Stimulated activated CD4-positive, alpha-beta T cell treated with anti-CD3 and anti-CD28 coated beads, Interleukin-4, amount 100 ng/mL, for 1 hour (primary cell): Measurements from ENCODE around the gene ZNF638.
A peak's percentile ranks its signal among the peaks of the same experiment; 100 is the strongest.
"Not testable (repeated sequence)": the region's sequence is repeated elsewhere in the genome, so short reads cannot be mapped to it uniquely, and the experiment has no call there.

Experiments
- DNase-seq: peaks from one replicate; pipeline ENCODE4 v3.0.0-alpha.2; 2020

Gene ZNF638, protein sequence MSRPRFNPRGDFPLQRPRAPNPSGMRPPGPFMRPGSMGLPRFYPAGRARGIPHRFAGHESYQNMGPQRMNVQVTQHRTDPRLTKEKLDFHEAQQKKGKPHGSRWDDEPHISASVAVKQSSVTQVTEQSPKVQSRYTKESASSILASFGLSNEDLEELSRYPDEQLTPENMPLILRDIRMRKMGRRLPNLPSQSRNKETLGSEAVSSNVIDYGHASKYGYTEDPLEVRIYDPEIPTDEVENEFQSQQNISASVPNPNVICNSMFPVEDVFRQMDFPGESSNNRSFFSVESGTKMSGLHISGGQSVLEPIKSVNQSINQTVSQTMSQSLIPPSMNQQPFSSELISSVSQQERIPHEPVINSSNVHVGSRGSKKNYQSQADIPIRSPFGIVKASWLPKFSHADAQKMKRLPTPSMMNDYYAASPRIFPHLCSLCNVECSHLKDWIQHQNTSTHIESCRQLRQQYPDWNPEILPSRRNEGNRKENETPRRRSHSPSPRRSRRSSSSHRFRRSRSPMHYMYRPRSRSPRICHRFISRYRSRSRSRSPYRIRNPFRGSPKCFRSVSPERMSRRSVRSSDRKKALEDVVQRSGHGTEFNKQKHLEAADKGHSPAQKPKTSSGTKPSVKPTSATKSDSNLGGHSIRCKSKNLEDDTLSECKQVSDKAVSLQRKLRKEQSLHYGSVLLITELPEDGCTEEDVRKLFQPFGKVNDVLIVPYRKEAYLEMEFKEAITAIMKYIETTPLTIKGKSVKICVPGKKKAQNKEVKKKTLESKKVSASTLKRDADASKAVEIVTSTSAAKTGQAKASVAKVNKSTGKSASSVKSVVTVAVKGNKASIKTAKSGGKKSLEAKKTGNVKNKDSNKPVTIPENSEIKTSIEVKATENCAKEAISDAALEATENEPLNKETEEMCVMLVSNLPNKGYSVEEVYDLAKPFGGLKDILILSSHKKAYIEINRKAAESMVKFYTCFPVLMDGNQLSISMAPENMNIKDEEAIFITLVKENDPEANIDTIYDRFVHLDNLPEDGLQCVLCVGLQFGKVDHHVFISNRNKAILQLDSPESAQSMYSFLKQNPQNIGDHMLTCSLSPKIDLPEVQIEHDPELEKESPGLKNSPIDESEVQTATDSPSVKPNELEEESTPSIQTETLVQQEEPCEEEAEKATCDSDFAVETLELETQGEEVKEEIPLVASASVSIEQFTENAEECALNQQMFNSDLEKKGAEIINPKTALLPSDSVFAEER (N-terminal part only)

DNA sequence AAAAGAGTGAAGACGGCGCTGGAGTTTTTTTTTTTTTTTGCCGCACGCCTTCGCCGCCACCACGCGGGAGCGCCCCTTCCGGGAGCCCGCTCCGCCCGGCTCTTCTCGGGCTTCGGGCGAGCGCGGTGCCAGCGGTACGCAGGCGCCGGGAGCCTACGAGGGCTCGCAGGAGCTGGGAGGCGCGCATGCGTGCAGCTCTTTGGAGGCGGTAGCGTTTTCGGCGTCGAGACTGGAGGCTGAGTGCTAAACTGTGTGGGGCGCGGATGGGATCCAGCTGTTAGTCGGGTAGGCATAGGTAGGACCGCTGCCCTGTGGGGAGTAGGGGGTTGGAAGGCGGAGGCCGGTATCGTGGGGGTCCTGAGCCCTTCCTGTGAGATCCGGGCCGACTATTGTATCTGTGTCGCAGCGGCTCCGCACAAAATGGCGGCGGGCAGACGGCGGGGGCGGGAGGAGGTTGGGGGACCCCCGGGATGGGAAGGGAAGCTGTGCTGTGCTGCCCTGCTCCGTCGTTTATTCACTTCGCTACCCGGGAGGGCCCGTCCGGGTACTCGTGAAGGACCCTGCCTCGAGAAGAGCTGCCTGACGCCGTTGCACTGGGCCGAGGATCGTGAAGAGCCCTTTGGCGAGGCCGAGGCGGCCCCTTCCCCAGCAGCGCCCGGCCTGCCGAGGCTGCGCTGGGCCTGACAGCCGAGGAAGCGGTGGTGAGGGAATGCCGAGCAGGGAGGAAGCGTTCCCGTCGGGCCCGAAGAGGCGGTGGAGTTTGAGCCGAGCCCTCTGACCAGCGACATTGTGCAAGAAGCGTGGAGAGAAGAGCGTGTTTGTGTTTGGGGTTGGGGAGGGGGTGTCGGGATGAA, at the start of gene ZNF638:
Gene ZNF638 (plus strand): TSS at position 202 of the 854 bp plus-strand sequence. CDS start 17,173 bp downstream, outside the sequence.
- DNase-seq: peak; percentile 94

DNA sequence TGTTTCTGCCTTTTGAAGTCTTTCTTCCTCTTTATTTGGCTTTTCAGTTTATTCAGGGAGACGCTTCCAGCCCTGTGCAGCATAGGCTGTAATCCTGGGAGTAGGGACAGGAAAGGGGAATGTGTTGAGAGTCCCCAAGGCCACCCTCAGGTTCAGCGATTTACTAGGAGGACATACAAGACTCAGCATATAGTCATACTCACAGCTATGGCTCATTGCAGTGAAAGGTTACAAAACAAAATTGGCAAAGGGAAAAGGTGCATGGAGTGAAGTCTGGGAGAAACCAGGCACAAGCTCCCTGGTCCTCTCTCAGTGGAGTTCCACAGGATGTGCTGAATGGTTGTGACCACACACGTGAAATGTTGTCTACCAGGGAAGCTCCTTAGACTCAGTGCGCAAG, 49.6 kb upstream of the ZNF638 start:
- DNase-seq: no peak

DNA sequence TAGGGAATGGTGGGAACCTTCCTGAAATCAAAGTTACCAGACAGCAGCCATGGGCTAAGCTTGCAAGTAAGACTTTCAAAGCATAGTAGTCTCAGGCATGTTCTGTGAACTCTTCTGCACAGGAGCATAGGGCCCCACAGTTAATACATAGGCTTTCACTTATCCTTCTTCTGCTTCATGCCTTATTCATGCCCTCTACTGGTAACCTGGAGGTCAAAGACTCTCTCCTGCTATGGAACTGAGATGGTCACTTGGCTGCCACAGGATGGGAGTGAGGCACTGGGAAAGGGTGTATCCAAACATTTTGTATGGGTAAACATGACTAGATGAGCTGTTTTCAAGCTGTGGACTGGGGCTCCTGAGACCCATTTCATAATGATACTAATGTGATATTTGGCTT, 49.1 kb upstream of the ZNF638 start:
- DNase-seq: no peak

DNA sequence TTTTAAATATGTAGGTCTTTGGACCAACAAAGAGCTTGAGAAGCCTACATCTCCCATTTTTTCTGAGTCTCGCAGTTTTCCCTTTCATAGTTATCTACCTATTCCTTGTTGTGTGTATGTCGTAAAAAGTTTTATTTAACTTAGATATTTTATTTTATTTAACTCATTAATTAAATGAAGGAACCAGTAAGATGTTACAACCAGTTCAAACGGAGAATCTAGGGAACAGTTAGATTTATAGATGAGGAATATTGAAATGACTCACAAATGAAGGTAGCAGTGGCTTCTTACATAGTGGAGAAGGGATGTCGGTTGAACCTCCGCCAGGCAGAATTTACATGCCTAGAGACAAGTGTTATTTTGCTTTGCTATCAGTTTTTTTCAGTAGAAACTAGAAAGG, 48.5 kb upstream of the ZNF638 start:
- DNase-seq: no peak

DNA sequence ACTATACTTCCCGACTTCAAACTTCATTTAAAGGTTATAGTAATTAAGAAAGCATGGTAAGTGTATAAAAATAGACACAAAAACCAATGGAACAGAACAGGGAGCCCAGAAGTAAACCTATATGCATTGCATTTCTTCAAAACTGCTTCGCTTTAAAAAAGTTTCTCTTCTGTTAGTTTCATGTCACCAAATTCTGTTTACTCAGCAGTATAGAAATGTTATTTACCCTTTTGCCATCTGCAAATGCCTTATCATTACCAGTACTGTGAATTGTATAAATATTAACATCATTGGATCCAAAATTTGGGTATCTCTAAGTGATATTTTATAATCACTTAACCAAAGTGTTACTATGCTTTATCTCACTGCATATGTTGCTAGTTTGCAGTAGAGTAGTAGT, 45.9 kb upstream of the ZNF638 start:
- DNase-seq: no peak

DNA sequence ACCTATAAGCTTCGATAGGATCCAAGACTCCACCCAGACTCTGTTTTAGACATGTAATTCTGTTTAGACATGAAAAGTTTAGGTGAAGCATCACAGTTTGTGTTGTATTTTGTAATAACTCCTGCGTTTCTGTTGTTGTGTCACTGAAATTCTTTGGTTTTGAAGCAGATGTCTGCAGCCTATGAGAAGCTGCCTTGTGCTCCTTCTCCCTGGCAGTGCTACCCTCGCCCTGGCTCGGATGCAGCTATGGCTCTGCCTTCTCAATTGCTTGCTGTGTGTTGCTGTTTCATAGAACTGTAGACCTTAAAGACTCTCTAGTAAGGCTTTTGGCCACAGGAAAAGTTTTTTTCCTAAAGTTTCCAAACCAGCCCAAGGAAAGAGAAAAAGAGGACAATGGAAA, 40.2 kb upstream of the ZNF638 start:
- DNase-seq: no peak

DNA sequence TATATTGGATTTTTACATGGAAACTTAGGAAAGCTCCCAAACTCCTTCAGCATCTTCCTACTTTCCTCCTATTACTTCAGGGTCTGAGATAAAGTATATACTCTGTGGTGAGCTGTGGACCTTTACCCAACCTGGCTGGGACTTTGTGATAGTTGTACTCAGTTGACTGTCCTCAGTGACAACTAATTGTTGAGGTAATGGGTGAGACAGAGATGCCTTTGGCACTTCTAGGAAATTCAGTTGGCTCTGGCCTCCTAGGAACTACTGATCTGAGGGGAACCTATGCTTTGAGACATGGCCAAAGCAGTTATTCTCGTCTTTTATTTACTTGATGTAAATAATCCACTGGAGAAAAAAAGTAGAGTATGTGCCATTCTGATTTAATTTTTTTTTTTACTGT, 39.4 kb upstream of the ZNF638 start:
- DNase-seq: no peak

DNA sequence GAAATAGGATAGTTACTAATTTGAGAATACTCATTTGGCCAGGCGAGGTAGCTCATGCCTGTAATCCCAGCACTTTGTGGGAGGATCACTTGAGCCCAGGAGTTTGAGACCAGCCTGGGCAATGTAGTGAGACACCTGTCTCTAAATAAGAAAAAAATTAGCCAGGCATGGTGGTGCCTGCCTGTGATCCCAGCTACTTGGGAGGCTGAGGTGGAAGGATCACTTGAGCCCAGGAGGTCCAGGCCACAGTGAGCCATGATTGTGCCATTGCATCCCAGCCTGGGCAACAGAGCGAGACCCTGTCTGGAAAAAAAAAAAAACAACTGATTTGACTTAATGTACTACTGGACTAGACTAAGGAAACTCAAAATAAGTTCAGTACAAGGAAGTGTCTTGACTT, 32.7 kb upstream of the ZNF638 start:
- no peak for DNase-seq

DNA sequence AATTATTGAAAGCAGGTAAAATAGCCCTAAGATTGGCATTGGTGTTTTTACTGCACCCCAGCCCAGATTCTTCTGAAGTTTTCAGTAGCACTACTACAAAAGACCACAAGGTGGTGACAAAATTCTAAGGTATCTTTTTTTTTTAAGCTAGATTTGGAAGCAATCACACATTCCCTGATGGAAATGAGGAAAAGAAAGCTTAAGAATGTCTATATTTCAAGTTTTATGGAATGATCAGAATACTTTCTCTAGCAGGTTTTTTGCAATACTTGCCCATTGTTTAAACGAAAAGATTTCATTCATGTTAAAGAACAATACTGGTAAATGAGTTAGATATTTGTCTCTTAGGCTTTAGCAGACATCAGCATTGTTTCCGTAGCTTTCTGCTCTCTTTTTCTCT, 32.1 kb upstream of the ZNF638 start:
- no peak for DNase-seq

DNA sequence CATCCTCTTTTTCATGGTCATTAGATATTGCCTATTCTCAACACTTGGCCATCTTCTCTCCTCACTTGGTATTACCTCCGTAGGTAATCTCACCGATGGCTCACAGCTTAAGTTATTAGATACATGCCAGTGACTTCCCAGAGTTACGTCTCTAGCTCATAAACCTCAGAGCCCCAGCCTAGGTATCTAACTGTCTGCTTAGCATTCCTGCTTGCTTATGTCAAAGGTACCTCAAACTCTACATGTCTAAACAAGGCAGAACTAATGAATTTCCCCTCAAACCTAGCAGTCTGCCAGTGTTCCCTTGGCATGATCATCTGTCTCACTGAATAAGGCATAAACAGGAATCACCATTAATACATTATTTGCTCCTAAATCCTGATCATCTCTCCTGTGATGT, 27.7 kb upstream of the ZNF638 start:
- no peak for DNase-seq

DNA sequence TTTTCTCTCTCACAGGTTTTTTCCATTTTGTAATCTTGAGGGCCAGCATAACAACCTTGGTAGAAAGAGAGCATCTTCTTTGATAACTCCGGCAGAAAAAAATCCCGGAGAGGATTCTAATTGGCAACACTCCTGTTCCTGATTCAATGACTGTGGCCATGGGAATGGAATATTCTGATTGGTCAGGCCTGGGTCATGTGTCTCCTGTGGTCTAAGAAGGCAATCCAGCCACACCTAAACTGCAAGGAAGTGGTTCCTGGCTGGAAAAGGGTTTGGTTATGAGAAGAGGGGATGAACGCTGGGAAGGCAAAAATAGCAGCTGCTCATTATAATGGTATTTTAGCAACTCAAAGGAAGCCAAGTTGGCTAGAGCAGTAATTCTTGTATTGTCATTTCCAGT, 24.8 kb upstream of the ZNF638 start:
- no peak for DNase-seq

DNA sequence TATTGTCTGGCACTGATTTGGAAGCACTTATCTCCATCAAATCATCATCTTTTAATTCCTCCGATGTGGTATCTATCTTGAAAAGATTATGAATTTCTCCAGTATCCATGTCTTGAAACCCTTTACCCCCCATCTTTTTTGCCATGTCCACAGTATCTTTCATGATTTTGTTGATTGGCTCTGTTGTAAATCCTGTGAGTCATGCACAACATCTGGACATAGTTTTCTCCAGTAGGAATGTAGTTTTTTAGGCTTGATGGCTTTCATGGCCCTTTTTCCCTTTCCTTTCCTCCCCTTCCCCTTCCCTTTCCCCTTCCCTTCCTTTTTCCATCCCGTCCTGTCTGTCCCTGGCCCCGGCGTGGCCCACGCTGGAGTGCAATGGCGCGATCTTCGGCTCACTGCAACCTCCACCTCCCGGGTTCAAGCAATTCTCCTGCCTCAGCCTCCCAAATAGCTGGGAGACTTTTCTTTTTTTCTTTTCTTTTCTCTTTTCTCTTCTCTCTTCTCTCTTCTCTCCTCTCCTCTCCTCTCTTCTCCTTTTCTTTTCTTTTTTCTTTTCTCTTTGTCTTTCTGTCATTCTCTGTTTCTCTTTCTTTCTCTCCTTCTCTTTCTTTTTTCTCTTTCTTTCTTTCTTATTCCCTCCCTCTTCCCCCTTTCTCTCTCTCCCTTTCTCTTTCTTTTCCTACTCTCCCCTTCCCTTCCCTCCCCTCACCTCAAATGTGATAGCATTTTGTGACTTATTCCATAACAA, 18.4 kb upstream of the ZNF638 start:
- no peak for DNase-seq

DNA sequence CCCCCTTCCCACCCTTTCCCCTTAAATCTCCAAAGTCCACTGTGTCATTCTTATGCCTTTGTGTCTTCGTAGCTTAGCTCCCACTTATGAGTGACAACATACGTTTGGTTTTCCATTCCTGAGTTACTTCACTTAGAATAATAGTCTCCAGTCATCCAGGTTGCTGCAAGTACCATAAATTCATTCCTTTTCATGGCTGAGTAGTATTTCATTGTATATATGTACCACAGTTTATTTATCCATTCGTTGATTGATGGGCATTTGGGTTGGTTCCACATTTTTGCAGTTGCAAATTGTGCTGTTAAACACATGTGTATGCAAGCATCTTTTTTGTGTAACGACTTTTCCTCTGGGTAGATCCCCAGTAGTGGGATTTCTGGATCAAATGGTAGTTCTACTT, 14.5 kb upstream of the ZNF638 start:
- DNase-seq: no peak

DNA sequence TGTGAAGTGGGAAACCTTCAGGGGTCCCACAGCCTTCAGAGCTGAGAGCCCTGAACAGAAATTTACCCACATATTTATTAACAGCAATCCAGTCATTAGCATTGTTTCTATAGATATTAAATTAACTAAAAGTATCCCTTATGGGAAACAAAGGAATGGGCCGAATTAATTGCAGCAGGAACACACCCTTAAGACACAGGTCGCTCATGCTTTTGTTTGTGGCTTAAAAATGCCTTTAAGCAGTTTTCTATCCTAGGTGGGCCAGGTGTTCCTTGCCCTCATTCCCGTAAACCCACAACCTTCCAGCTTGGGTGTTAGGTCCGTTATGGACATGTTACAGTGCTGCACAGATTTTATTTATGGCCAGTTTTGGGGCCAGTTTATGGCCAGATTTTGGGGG, 13.7 kb upstream of the ZNF638 start:
- not testable (repeated sequence) for DNase-seq

DNA sequence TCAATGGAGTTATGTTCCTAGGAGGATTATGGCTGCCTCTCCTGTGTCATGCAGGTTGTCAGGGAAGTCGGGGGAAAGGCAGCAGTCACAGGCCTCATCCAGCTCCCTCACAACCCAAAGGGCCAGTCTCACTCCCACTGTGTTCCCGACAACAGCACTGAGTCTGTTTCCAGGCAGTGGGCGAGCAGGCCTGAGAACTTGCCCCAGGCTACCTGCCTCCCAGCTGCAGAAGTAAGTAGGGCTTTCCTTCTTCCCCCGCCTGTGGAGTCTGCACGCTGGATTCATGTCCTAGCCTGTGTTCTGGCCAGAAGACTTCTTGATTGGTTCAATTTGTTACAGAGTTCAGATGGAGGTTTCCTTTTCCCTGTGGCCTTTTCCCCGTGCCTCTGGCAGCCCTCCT, 8.2 kb upstream of the ZNF638 start:
- DNase-seq: no peak

DNA sequence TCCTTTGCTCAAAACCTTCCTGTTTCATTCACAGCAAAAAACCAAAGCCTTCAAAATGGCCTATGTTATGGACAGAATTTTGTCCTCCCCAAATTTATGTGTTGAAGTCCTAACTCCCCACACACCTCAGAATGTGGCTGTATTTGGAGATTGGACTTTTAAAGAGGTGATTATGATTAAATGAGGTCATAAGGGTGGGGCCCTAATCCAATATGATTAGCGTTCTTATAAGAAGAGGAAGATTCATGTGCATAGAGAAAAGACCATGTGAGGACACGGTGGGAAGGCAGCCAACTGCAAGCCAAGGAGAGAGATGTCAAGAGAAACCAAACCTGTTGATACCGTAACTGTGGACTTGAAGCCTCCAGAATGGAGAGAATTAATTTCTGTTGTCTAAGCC, 4.6 kb upstream of the ZNF638 start:
- DNase-seq: no peak

DNA sequence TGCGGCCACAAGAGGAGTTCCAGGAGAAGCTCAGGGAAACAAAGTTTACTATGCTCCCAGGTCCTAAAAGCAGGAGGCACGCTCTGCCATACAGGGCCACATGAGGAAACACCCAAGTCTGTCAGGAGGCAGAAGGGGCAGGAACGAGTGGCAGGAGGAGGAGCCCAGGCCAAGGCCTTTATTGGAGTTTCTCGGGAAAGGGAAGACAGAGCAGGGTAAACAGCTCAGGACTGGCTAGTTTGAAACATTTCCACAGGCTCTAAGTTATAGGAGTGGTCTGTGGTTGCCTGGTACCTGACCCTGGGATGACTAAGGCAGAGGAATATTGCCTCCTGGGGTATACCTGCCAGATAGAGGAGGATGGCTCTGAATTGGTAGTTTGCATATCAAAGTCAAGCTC, 3.7 kb upstream of the ZNF638 start:
- no peak for DNase-seq

DNA sequence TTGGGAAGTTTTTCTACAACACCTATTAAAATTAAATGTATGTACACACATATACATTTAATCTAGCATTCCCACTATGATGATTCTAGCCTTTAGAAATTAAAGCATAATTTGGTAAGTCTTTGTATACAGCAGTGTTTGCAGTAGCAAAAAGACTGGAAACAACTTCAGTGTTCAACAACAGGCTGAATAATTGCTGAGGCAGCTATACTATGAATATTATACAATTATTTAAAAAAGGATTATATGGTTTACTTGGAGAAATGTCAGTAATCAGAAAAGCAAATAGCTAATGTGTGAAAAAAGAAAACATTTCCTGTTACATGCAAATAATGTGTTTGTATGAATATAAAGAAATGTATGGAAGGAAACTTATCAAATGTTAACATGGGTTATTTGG, 1.4 kb upstream of the ZNF638 start:
- no peak for DNase-seq

DNA sequence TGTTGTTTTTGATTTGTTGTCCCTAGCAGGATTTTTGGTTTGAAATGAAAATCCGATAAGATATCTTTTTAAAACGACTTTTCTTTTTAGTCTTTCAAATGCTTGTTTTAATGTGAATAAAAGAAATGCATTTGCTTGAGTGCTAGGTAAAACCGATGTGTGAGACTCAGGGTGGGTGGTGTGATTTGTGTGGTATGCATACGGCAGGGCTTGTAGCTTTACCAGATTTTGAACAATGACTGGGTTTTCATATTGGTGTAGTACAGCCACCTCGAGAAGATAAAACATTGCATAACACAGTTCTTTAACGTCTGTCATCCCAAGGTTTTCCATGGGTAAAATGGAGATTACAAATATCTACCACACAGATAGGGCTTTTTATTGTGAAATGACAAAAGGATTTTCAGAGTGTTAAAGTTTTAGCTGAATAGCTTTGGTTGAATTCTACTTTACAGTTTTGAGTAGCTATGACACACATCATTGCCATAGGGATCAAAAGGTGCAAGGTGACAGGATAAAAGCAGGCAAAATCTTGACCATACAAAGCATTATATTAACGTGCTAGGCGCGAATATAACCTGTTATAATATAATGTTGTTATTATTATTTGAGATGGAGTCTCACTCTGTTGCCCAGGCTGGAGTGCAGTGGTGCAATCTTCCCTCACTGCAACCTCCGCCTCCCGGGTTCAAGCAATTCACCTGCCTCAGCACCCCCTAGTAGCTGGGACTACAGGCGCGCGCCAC, 824 bp upstream of the ZNF638 start:
- no peak for DNase-seq

DNA sequence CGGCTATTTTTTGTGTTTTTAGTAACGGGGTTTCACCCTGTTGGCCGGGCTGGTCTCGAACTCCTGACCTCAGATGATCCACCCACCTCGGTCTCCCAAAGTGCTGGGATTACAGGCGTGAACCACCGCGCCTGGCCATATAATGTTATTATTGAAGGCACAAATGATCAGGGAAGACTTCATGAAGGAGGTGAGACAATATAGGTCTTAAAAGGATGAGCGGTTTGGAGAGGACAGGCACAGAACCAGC, 326 bp upstream of the ZNF638 start:
- DNase-seq: not testable (repeated sequence)

DNA sequence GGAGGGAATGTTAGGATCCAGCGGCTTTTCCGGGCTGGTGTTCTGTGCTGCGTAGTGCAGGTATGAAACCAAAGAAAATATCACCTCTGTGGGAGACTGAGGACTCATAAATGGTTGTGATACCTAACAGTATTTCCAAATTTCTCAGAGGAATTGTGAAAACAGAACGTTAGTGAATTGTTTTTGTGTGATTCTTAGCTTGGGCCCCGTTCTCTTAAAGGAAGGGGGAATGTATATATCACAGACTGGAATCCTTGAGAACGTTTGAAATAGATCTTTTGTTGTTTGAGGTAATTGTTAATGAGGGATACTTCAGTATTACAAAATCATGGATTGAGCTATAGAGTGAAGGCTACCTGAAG, 834 bp downstream of the ZNF638 start:
- no peak for DNase-seq
